CD14-positive monocyte (primary cell): ENCODE results near the gene KIF20A. TPM values are rescaled to one million over a fixed set of nuclear protein-coding genes. Genes with fewer than 3 reads are reported as not detected.
"Not testable (repeated sequence)": the region's sequence is repeated elsewhere in the genome, so short reads cannot be mapped to it uniquely, and the experiment has no call there.

ENCODE experiments used
- DNase-seq, 3 donors: peaks; one replicate each; pipeline ENCODE4 v3.0.0-alpha.2; 2011 to 2022
- H2AFZ ChIP-seq: 2 replicates; pipeline ENCODE4 v1.6.0; 2012; ENCODE audit warnings: mild to moderate bottlenecking, low read depth, low read length, inconsistent platforms; ENCODE audit not compliant: insufficient read depth, poor library complexity, severe bottlenecking
- H3K27ac ChIP-seq, 2 donors: 1 replicate in 1 of 2; 2 replicates in 1 of 2; pipeline ENCODE4 v1.5.1; 2012 to 2013; ENCODE audit warnings: low read length in 2 of 2, control low read depth in 1 of 2, inconsistent platforms in 1 of 2, low read depth in 1 of 2, mild to moderate bottlenecking in 1 of 2
- H3K27me3 ChIP-seq, 2 donors: one replicate each; pipeline versions ENCODE4 v1.6.0 to v1.6.1; 2011 to 2013; ENCODE audit warnings: low read length in 2 of 2; ENCODE audit not compliant: control insufficient read depth in 2 of 2, insufficient read depth in 2 of 2
- H3K36me3 ChIP-seq, 2 donors: replicated peaks in 1 of 2; 1 replicate in 1 of 2; 2 replicates in 1 of 2; pipeline versions ENCODE4 v1.5.1 to v1.6.1; 2012 to 2013; ENCODE audit warnings: low read length in 2 of 2, control low read depth in 1 of 2, inconsistent platforms in 1 of 2, mild to moderate bottlenecking in 1 of 2; ENCODE audit not compliant: insufficient read depth in 2 of 2, control insufficient read depth in 1 of 2
- H3K4me1 ChIP-seq, 2 donors: 1 replicate in 1 of 2; 2 replicates in 1 of 2; pipeline versions ENCODE4 v1.5.1 to v1.6.1; 2012 to 2013; ENCODE audit warnings: low read length in 2 of 2, control low read depth in 1 of 2, inconsistent platforms in 1 of 2, mild to moderate bottlenecking in 1 of 2, moderate library complexity in 1 of 2; ENCODE audit not compliant: insufficient read depth in 2 of 2, control insufficient read depth in 1 of 2
- H3K4me2 ChIP-seq: replicated peaks from 2 replicates; pipeline ENCODE3; 2012; ENCODE audit warnings: low read length, moderate library complexity, mild to moderate bottlenecking; ENCODE audit not compliant: poor library complexity, severe bottlenecking; ENCODE audit errors: extremely low read depth
- H3K4me3 ChIP-seq, 3 experiments: fragments of 200-600 bp in 1 of 3; sonication (generic) in 1 of 3; replicated peaks in 1 of 3; 1 replicate in 2 of 3; 2 replicates in 1 of 3; pipeline ENCODE4 v1.5.1; 2011 to 2013; ENCODE audit warnings: low read length in 3 of 3, mild to moderate bottlenecking in 3 of 3, control low read depth in 2 of 3, low read depth in 2 of 3, inconsistent platforms in 1 of 3, moderate library complexity in 1 of 3
- H3K79me2 ChIP-seq: 2 replicates; pipeline ENCODE4 v1.6.0; 2012; ENCODE audit warnings: mild to moderate bottlenecking, control low read depth, inconsistent platforms, low read length, moderate library complexity; ENCODE audit not compliant: insufficient read depth
- H3K9ac ChIP-seq: 2 replicates; pipeline ENCODE4 v1.6.0; 2017; ENCODE audit warnings: low read length, mild to moderate bottlenecking; ENCODE audit not compliant: insufficient read depth, poor library complexity, severe bottlenecking
- H3K9me3 ChIP-seq, 2 donors: replicated peaks in 1 of 2; 1 replicate in 1 of 2; 2 replicates in 1 of 2; pipeline versions ENCODE4 v1.5.1 to v1.6.1; 2012 to 2013; ENCODE audit warnings: low read length in 2 of 2, control low read depth in 1 of 2; ENCODE audit not compliant: control insufficient read depth in 1 of 2, insufficient read depth in 1 of 2
- H4K20me1 ChIP-seq: 2 replicates; pipeline ENCODE4 v1.6.0; 2012; ENCODE audit warnings: mild to moderate bottlenecking, low read length, control low read depth, moderate library complexity; ENCODE audit not compliant: insufficient read depth
- H3K27ac Mint-ChIP-seq, 7 donors: one replicate each; pipeline ENCODE4 v1.8.0; 2020; ENCODE audit warnings: mild to moderate bottlenecking in 7 of 7, mixed read lengths in 7 of 7, moderate library complexity in 6 of 7, inconsistent platforms in 2 of 7
- H3K27me3 Mint-ChIP-seq, 3 donors: one replicate each; pipeline ENCODE4 v1.8.0; 2021 to 2022; ENCODE audit warnings: low read depth in 3 of 3, mild to moderate bottlenecking in 3 of 3, mixed read lengths in 3 of 3, moderate library complexity in 3 of 3, inconsistent platforms in 1 of 3
- H3K36me3 Mint-ChIP-seq, 2 donors: one replicate each; pipeline ENCODE4 v1.8.0; 2020; ENCODE audit warnings: mixed read lengths in 2 of 2, inconsistent platforms in 1 of 2, mild to moderate bottlenecking in 1 of 2
- H3K4me1 Mint-ChIP-seq: one replicate; pipeline ENCODE4 v1.8.0; 2020; ENCODE audit warnings: mild to moderate bottlenecking, mixed read lengths
- H3K4me3 Mint-ChIP-seq, 2 donors: one replicate each; pipeline ENCODE4 v1.8.0; 2020; ENCODE audit warnings: mild to moderate bottlenecking in 2 of 2, mixed read lengths in 2 of 2, moderate library complexity in 1 of 2
- H3K9me3 Mint-ChIP-seq, 7 donors: one replicate each; pipeline ENCODE4 v1.8.0; 2020 to 2022; ENCODE audit warnings: mixed read lengths in 7 of 7, mild to moderate bottlenecking in 6 of 7, moderate library complexity in 6 of 7, inconsistent platforms in 2 of 7
- WGBS: methylation state at CpG from one replicate; pipeline ENCODE4 v1.1.5; 2013; ENCODE audit warnings: missing lambda C conversion rate; ENCODE audit not compliant: insufficient coverage; 5-methylcytosine and 5-hydroxymethylcytosine counted together
- intact Hi-C, 2 donors: fragments of 100-400 bp; cut with micrococcal nuclease; formaldehyde crosslinking; loops; one replicate each; pipeline versions ENCODE4 v1.15.0 to v1.15.1; 2023
- polyA plus RNA-seq, 3 donors: library from polyadenylated mRNA; depleted of rRNA in 1 of 3; unstranded in 2 of 3; stranded (reverse) in 1 of 3; fragments of 300-500 nt in 2 of 3; fragments of >200 nt in 1 of 3; fragmentation: Illumina TruSeq in 2 of 3; gene quantifications; 1 replicate in 2 of 3; 2 replicates in 1 of 3; pipeline ENCODE4 v1.2.3, GENCODE V29; 2012 to 2021
- TF ChIP-seq, protein P1 (sequence below): fragments of 200-600 bp; IDR thresholded peaks from one replicate; pipeline ENCODE4 v1.8.0; 2022; ENCODE audit warnings: antibody characterized with exemption, mild to moderate bottlenecking

The KIF20A gene
- polyA plus RNA-seq, 3 donors, result not detected

DNA sequence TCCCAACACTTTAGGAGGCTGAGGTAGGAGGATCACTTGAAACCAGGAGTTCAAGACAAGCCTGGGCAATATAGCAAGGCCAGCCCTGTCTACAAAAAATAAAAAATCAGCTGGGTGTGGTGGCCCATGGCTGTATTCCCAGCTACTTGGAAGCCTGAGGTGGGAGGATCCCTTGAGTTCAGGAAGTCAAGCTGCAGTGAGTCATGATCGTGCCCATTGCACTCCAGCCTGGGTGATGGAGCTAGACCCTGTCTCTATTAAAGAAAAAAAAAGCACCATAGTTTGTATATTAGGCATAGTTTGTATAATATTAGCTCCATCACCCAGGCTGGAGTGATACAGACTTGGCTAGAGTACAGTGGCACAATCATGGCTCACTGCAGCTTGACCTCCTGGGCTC, 30.1 kb upstream of the KIF20A start:
- no peak overlapping the region for H3K27ac Mint-ChIP-seq
- H3K4me1 ChIP-seq, result no peaks in the 10 kb centered on the region
- H3K4me1 Mint-ChIP-seq, result peaks cover 2% of the 10 kb centered on the region
- no peaks in the 10 kb centered on the region for H3K36me3 ChIP-seq
- no peaks in the 10 kb centered on the region for H3K36me3 Mint-ChIP-seq
- H4K20me1 ChIP-seq, result no peaks in the 10 kb centered on the region
- no peak overlapping the region for H3K27ac ChIP-seq
- H3K9me3 Mint-ChIP-seq, result peaks cover 0 to 2% (median under 1%) of the 10 kb centered on the region in 7 donors
- TF ChIP-seq, protein P1, sequence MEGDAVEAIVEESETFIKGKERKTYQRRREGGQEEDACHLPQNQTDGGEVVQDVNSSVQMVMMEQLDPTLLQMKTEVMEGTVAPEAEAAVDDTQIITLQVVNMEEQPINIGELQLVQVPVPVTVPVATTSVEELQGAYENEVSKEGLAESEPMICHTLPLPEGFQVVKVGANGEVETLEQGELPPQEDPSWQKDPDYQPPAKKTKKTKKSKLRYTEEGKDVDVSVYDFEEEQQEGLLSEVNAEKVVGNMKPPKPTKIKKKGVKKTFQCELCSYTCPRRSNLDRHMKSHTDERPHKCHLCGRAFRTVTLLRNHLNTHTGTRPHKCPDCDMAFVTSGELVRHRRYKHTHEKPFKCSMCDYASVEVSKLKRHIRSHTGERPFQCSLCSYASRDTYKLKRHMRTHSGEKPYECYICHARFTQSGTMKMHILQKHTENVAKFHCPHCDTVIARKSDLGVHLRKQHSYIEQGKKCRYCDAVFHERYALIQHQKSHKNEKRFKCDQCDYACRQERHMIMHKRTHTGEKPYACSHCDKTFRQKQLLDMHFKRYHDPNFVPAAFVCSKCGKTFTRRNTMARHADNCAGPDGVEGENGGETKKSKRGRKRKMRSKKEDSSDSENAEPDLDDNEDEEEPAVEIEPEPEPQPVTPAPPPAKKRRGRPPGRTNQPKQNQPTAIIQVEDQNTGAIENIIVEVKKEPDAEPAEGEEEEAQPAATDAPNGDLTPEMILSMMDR, result no peak
- H3K9me3 ChIP-seq, result no peaks in the 10 kb centered on the region
- WGBS, result no CpG with 5 or more reads among the region's 1 CpG
- no peaks in the 10 kb centered on the region for H3K27me3 ChIP-seq
- H3K27me3 Mint-ChIP-seq, result peaks cover 6 to 8% (median 8%) of the 10 kb centered on the region in 3 donors
- peak in 1 of 3 donors; percentile 7 for DNase-seq
- no peak overlapping the region for H3K4me3 Mint-ChIP-seq
- no peak overlapping the region for H3K9ac ChIP-seq
- intact Hi-C loops, result no loop called here
- no peaks in the 10 kb centered on the region for H3K79me2 ChIP-seq
- no peak overlapping the region for H3K4me2 ChIP-seq
- H2AFZ ChIP-seq, result no peak overlapping the region
- H3K4me3 ChIP-seq, result no peak overlapping the region

DNA sequence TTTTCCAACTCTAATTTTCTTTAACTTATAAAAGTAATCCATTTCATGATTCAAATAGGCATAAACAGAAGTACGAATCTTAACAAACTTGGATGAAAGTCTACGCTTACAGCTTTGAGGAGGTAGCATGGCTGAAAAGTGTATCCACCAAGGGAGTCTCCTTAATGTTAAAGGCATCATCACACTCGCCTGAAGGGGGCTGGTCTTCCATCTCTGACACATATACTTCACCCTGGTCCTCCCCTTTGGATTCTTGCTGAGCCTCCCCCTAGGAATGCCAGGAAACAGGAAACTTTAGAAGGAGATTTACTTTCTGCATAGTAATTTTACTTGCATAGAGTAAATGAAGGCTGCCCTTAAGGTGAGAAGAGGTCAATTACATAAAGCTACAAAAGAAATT, 29.4 kb upstream of the KIF20A start:
- Mint-ChIP-seq H3K4me3 (no peak overlapping the region), H3K36me3 (no peaks in the 10 kb centered on the region), H3K9me3 (no peaks in the 10 kb centered on the region), H3K27ac (no peak overlapping the region), H3K4me1 (peaks cover 2% of the 10 kb centered on the region), H3K27me3 (peaks cover 6 to 8% (median 8%) of the 10 kb centered on the region in 3 donors)
- TF ChIP-seq, protein P1, result no peak
- no peaks in the 10 kb centered on the region for H3K4me1 ChIP-seq
- no peaks in the 10 kb centered on the region for H3K79me2 ChIP-seq
- intact Hi-C loops, result no loop called here
- H3K9me3 ChIP-seq, result no peaks in the 10 kb centered on the region
- no peak overlapping the region for H3K9ac ChIP-seq
- H4K20me1 ChIP-seq, result no peaks in the 10 kb centered on the region
- H3K36me3 ChIP-seq, result no peaks in the 10 kb centered on the region
- WGBS, result no CpG with 5 or more reads among the region's 3 CpGs
- H3K27me3 ChIP-seq, result no peaks in the 10 kb centered on the region
- H2AFZ ChIP-seq, result no peak overlapping the region
- DNase-seq, result no peak
- H3K27ac ChIP-seq, result no peak overlapping the region
- H3K4me3 ChIP-seq, result no peak overlapping the region
- H3K4me2 ChIP-seq, result no peak overlapping the region

DNA sequence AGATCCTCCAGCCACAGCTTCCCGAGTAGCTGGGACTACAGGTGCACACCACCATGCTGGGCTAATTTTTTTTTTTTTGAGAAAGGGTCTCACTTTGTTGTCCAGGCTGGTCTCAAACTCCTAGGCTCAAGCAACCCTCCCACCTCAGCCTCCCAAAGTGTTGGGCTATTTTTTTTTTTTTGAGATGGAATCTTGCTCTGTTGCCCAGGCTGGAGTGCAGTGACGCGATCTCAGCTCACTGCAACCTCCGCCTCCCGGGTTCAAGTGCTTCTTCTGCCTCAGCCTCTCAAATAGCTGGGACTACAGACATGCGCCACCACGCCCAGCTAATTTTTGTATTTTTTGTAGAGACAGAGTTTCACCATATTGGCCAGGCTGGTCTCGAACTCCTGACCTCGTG, 22.9 kb upstream of the KIF20A start:
- WGBS, result 100% methylated on average over 6 of the region's 9 CpGs
- H3K36me3 Mint-ChIP-seq, result peaks cover 45 to 54% of the 10 kb centered on the region in 2 donors

More for the DNA sequence above, 22.9 kb upstream of the KIF20A start:
- H3K27me3 Mint-ChIP-seq, H3K27ac ChIP-seq, H3K27me3 ChIP-seq, H3K4me1 ChIP-seq, H3K9ac ChIP-seq, H3K4me2 ChIP-seq, H3K9me3 Mint-ChIP-seq, H3K27ac Mint-ChIP-seq, H4K20me1 ChIP-seq, H2AFZ ChIP-seq, intact Hi-C loops, H3K79me2 ChIP-seq, H3K4me3 Mint-ChIP-seq, DNase-seq, H3K4me1 Mint-ChIP-seq, H3K4me3 ChIP-seq, H3K9me3 ChIP-seq: not testable (repeated sequence)
- H3K36me3 ChIP-seq, result peaks cover 46 to 51% of the 10 kb centered on the region in 2 donors
